IMR-90 (cell line): ENCODE data around the gene NAA80. TPM values are rescaled to one million over a fixed set of nuclear protein-coding genes. Genes with fewer than 3 reads are reported as not detected.
A peak's percentile ranks its signal among the peaks of the same experiment; 100 is the strongest.

ENCODE experiments used
- ATAC-seq: fragments of 200-7000 bp; cut with Tn5 transposase; 2 replicates; pipeline ENCODE4 v1.9.1; 2020; ENCODE audit warnings: low read depth, mild to moderate bottlenecking, moderate library complexity
- BruUV-seq: library from RNA; stranded (reverse); fragments of 400-500 nt; replicated peaks from 2 replicates; lab custom pipeline; 2021; lab: Mats Ljungman, UMichigan
- CTCF ChIA-PET: fragments of 300-600 bp; formaldehyde crosslinking; extraction: SDS; loops from one replicate; lab custom pipeline; 2021; ENCODE audit warnings: antibody characterized with exemption; lab: Yijun Ruan, JAX
- POLR2A ChIA-PET: fragments of 300-600 bp; sonication (Branson Sonifier 250); formaldehyde crosslinking; loops from one replicate; lab custom pipeline; 2022; ENCODE audit warnings: antibody characterized with exemption; ENCODE audit not compliant: unreplicated experiment; lab: Charles Lee
- DNase-seq: peaks from one replicate; pipeline ENCODE4 v3.0.0; 2013
- H2AFZ ChIP-seq: replicated peaks from 2 replicates; pipeline ENCODE3; 2013; ENCODE audit warnings: low read length, mild to moderate bottlenecking; ENCODE audit not compliant: poor library complexity
- H2AK5ac ChIP-seq: 2 replicates; pipeline ENCODE4 v1.6.1; 2013; ENCODE audit warnings: low read depth, low read length, inconsistent platforms
- H2AK9ac ChIP-seq: replicated peaks from 2 replicates; pipeline ENCODE3; 2013; ENCODE audit warnings: mild to moderate bottlenecking, low read depth, low read length, moderate library complexity; ENCODE audit not compliant: poor library complexity
- H2BK120ac ChIP-seq: 2 replicates; pipeline ENCODE4 v1.6.1; 2013; ENCODE audit warnings: low read depth, low read length, inconsistent platforms
- H2BK15ac ChIP-seq: 3 replicates; pipeline ENCODE4 v1.6.1; 2013; ENCODE audit warnings: low read depth, low read length, inconsistent platforms
- H2BK20ac ChIP-seq: 2 replicates; pipeline ENCODE4 v1.6.1; 2013; ENCODE audit warnings: low read depth, mild to moderate bottlenecking, inconsistent platforms, low read length, moderate library complexity
- H2BK5ac ChIP-seq: 2 replicates; pipeline ENCODE4 v1.6.1; 2013; ENCODE audit warnings: mild to moderate bottlenecking, low read depth, low read length, inconsistent platforms; ENCODE audit not compliant: poor library complexity, severe bottlenecking
- H3K14ac ChIP-seq: replicated peaks from 2 replicates; pipeline ENCODE4 v1.6.1; 2013; ENCODE audit warnings: low read depth, low read length, inconsistent platforms
- H3K18ac ChIP-seq: 2 replicates; pipeline ENCODE4 v1.6.1; 2013; ENCODE audit warnings: low read depth, low read length, control low read depth
- H3K23ac ChIP-seq: 2 replicates; pipeline ENCODE4 v1.6.1; 2013; ENCODE audit warnings: low read depth, low read length, inconsistent platforms
- H3K27ac ChIP-seq: 2 replicates; pipeline ENCODE4 v1.5.1; 2013; ENCODE audit warnings: mild to moderate bottlenecking, control low read depth, low read length; ENCODE audit not compliant: insufficient read depth
- H3K27me3 ChIP-seq: 2 replicates; pipeline ENCODE4 v1.6.1; 2013; ENCODE audit warnings: low read length; ENCODE audit not compliant: control insufficient read depth, insufficient read depth
- H3K36me3 ChIP-seq: 2 replicates; pipeline ENCODE4 v1.6.1; 2013; ENCODE audit warnings: low read length, mixed read lengths; ENCODE audit not compliant: control insufficient read depth, insufficient read depth
- H3K4ac ChIP-seq: 2 replicates; pipeline ENCODE4 v1.6.1; 2013; ENCODE audit warnings: low read depth, low read length, inconsistent platforms
- H3K4me1 ChIP-seq: 2 replicates; pipeline ENCODE4 v1.6.1; 2013; ENCODE audit warnings: low read length, mixed read lengths; ENCODE audit not compliant: control insufficient read depth, insufficient read depth
- H3K4me2 ChIP-seq: 2 replicates; pipeline ENCODE4 v1.6.1; 2013; ENCODE audit warnings: low read depth, mild to moderate bottlenecking, control low read depth, low read length, moderate library complexity
- H3K4me3 ChIP-seq: 2 replicates; pipeline ENCODE4 v1.5.1; 2013; ENCODE audit warnings: low read depth, mild to moderate bottlenecking, control low read depth, low read length, moderate library complexity; ENCODE audit not compliant: insufficient read depth
- H3K56ac ChIP-seq: 2 replicates; pipeline ENCODE4 v1.6.1; 2013; ENCODE audit warnings: low read length, inconsistent platforms; ENCODE audit not compliant: insufficient read depth; ENCODE audit errors: extremely low read depth
- H3K79me1 ChIP-seq, 2 experiments: 2 replicates each; pipeline ENCODE4 v1.6.1; 2013; ENCODE audit warnings: low read length in 2 of 2, inconsistent platforms in 1 of 2, low read depth in 1 of 2
- H3K9ac ChIP-seq: 2 replicates; pipeline ENCODE4 v1.6.1; 2013; ENCODE audit warnings: low read depth, low read length, control low read depth
- H3K9me1 ChIP-seq: 2 replicates; pipeline ENCODE4 v1.6.1; 2013; ENCODE audit warnings: low read length, inconsistent platforms; ENCODE audit not compliant: insufficient read depth
- H3K9me3 ChIP-seq: 2 replicates; pipeline ENCODE4 v1.6.1; 2013; ENCODE audit warnings: low read length; ENCODE audit not compliant: control insufficient read depth, insufficient read depth
- H4K20me1 ChIP-seq: 2 replicates; pipeline ENCODE4 v1.6.1; 2013; ENCODE audit warnings: low read length, inconsistent platforms; ENCODE audit not compliant: insufficient read depth
- H4K5ac ChIP-seq: 2 replicates; pipeline ENCODE4 v1.6.1; 2013; ENCODE audit warnings: mild to moderate bottlenecking, low read depth, low read length, control low read depth
- H4K8ac ChIP-seq, 2 experiments: 2 replicates each; pipeline ENCODE4 v1.6.1; 2013; ENCODE audit warnings: low read depth in 2 of 2, low read length in 2 of 2, control low read depth in 1 of 2, inconsistent platforms in 1 of 2
- H4K91ac ChIP-seq: 2 replicates; pipeline ENCODE4 v1.6.1; 2013; ENCODE audit warnings: low read depth, low read length, inconsistent platforms; ENCODE audit not compliant: insufficient read depth
- BHLHE40 ChIP-seq: fragments of 150-350 bp; IDR thresholded peaks from 2 replicates; pipeline ENCODE4 v1.6.1; 2016; ENCODE audit warnings: mild to moderate bottlenecking, low read depth, low read length
- CEBPB ChIP-seq: IDR thresholded peaks from 2 replicates; pipeline ENCODE4 v1.6.1; 2012; ENCODE audit warnings: low read depth, low read length, improper control_type of control experiment
- CHD1 ChIP-seq: IDR thresholded peaks from 2 replicates; pipeline ENCODE4 v1.6.1; 2012; ENCODE audit warnings: low read depth, low read length, improper control_type of control experiment
- ELK1 ChIP-seq: fragments of 150-350 bp; IDR thresholded peaks from 2 replicates; pipeline ENCODE4 v1.6.1; 2016; ENCODE audit warnings: low read depth, mild to moderate bottlenecking, low read length, moderate library complexity, borderline replicate concordance
- FOS ChIP-seq: fragments of 150-350 bp; IDR thresholded peaks from 2 replicates; pipeline ENCODE4 v1.6.1; 2016; ENCODE audit warnings: low read depth, low read length
- MAZ ChIP-seq: IDR thresholded peaks from 2 replicates; pipeline ENCODE4 v1.6.1; 2012; ENCODE audit warnings: low read depth, mild to moderate bottlenecking, low read length, improper control_type of control experiment, moderate library complexity, borderline replicate concordance
- MXI1 ChIP-seq: IDR thresholded peaks from 2 replicates; pipeline ENCODE4 v1.6.1; 2012; ENCODE audit warnings: low read depth, mild to moderate bottlenecking, low read length, moderate library complexity, borderline replicate concordance
- NFE2L2 ChIP-seq: fragments of 150-350 bp; IDR thresholded peaks from 2 replicates; pipeline ENCODE4 v1.6.1; 2016; ENCODE audit warnings: low read depth, mild to moderate bottlenecking, low read length
- POLR2A ChIP-seq: IDR thresholded peaks from 2 replicates; pipeline ENCODE4 v1.6.1; 2012; ENCODE audit warnings: mild to moderate bottlenecking, low read depth, low read length
- RCOR1 ChIP-seq: IDR thresholded peaks from 2 replicates; pipeline ENCODE4 v1.6.1; 2012; ENCODE audit warnings: mild to moderate bottlenecking, low read length, improper control_type of control experiment; ENCODE audit not compliant: insufficient replicate concordance
- RFX5 ChIP-seq: IDR thresholded peaks from 2 replicates; pipeline ENCODE4 v1.8.0; 2012; ENCODE audit warnings: low read depth, mild to moderate bottlenecking, low read length, moderate library complexity
- SMC3 ChIP-seq: fragments of 150-350 bp; IDR thresholded peaks from 2 replicates; pipeline ENCODE4 v1.6.1; 2016; ENCODE audit warnings: low read depth, mild to moderate bottlenecking, antibody characterized with exemption, low read length, moderate library complexity
- USF2 ChIP-seq: fragments of 150-350 bp; IDR thresholded peaks from 2 replicates; pipeline ENCODE4 v1.6.1; 2017; ENCODE audit warnings: mild to moderate bottlenecking, antibody characterized with exemption, low read length, low read depth
- WGBS, 2 experiments: methylation state at CpG; one replicate each; pipeline versions ENCODE4 v1.1.5 to v1.1.7; 2013; ENCODE audit warnings: missing lambda C conversion rate in 2 of 2; ENCODE audit not compliant: insufficient read length in 1 of 2; ENCODE audit errors: extremely low coverage in 2 of 2; 5-methylcytosine and 5-hydroxymethylcytosine counted together
- dilution Hi-C: fragments of 300-500 bp; cut with HindIII; formaldehyde crosslinking; loops from one replicate; pipeline ENCODE4 v1.14.3; 2018; ENCODE audit warnings: low sequenced_read_pairs; ENCODE audit not compliant: unreplicated experiment
- in situ Hi-C: fragments of 300-500 bp; cut with MboI; formaldehyde crosslinking; loops from 3 replicates; pipeline ENCODE4 v1.14.3; 2019; ENCODE audit warnings: low sequenced_read_pairs, inconsistent platforms, mixed read lengths
- intact Hi-C: fragments of 100-400 bp; cut with micrococcal nuclease; formaldehyde crosslinking; loops from 2 replicates; pipeline ENCODE4 v1.10.0; 2022
- polyA plus RNA-seq, 3 experiments: library from polyadenylated mRNA; depleted of rRNA; stranded (reverse); fragments of >200 nt; gene quantifications; 2 replicates each; pipeline ENCODE4 v1.2.3, GENCODE V29; 2012; ENCODE audit warnings: low replicate concordance in 1 of 3
- total RNA-seq: library from RNA; depleted of rRNA; stranded (reverse); fragments of >200 nt; gene quantifications from 2 replicates; pipeline ENCODE4 v1.2.3, GENCODE V29; 2012

The NAA80 gene
- total and polyA plus RNA-seq, 2 of the 4 experiments (the other 2 are of a cell fraction), result 5.0 to 14.4 TPM

GRCh38 chr3:50337175-50337861, 38.1 kb upstream of the NAA80 start:
- peak overlapping the region; percentile 6; the same call in 1 of the 2 replicates for H3K18ac ChIP-seq
- dilution Hi-C loops, result no loop called here
- H4K5ac ChIP-seq, result peak overlapping the region; percentile 59
- no peaks in the 10 kb centered on the region for H3K27me3 ChIP-seq
- peak overlapping the region; percentile 91 for H3K9ac ChIP-seq
- peak overlapping the region; percentile 96 for H2AK5ac ChIP-seq
- H3K23ac ChIP-seq, result peak overlapping the region; percentile 84; the same call in 1 of the 2 replicates
- H3K27ac ChIP-seq, result peak overlapping the region; percentile 84
- H4K8ac ChIP-seq, result peak overlapping the region; percentile 96 to 99
- H3K4me3 ChIP-seq, result peak overlapping the region; percentile 73
- BruUV-seq, result no TSS peak
- peaks cover 26% of the 10 kb centered on the region for H3K9me1 ChIP-seq
- WGBS, 2 experiments, result 1% methylated on average over 61 of the region's 79 CpGs; no CpG with 5 or more reads in 1 of the 2 experiments
- peak; percentile 99 for DNase-seq
- H3K36me3 ChIP-seq, result peaks cover 3% of the 10 kb centered on the region
- H3K14ac ChIP-seq, result peak overlapping the region; percentile 96
- H2BK120ac ChIP-seq, result peak overlapping the region; percentile 60; the same call in 1 of the 2 replicates
- H3K79me1 ChIP-seq, result peaks cover 15 to 60% of the 10 kb centered on the region in 2 experiments; a peak in 3 of 4 replicates
- peak overlapping the region; percentile 94 for H2AFZ ChIP-seq
- intact Hi-C loops, result no loop called here
- no peak for TF ChIP-seq SMC3
- peak; percentile 32 for TF ChIP-seq CEBPB
- TF ChIP-seq RCOR1, result no peak
- TF ChIP-seq FOS, result peak; percentile 16; the same call in 1 of the 2 replicates
- no peak for TF ChIP-seq NFE2L2
- TF ChIP-seq USF2, result no peak
- TF ChIP-seq MAZ, result peak; percentile 83; the same call in 1 of the 2 replicates
- peak; percentile 90 for TF ChIP-seq POLR2A
- peak; percentile 92 for TF ChIP-seq MXI1
- TF ChIP-seq ELK1, result no peak
- no peak for TF ChIP-seq RFX5
- no peak for TF ChIP-seq CHD1
- TF ChIP-seq BHLHE40, result peak; percentile 98
- peaks cover 39% of the 10 kb centered on the region for H4K20me1 ChIP-seq
- ChIA-PET CTCF (interaction anchor here (0.8 to 1.2 kb wide), 2 partner anchors 9 to 13 kb away, joined by 4 read pairs; partner anchors contain the start of gene TUSC2), POLR2A (interaction anchor here (0.7 to 1.4 kb wide), 4 partner anchors 9 to 45 kb away, joined by 3 to 6 read pairs (median 4); partner anchors contain the start of genes IFRD2 and TUSC2)
- H3K9me3 ChIP-seq, result no peaks in the 10 kb centered on the region
- peak overlapping the region; percentile 99 for H2AK9ac ChIP-seq
- peak; percentile 88 for ATAC-seq
- peaks cover 32% of the 10 kb centered on the region for H3K4me1 ChIP-seq
- peak overlapping the region; percentile 96 for H4K91ac ChIP-seq
- no peak overlapping the region for H2BK20ac ChIP-seq
- peak overlapping the region; percentile 94; the same call in 1 of the 2 replicates for H3K56ac ChIP-seq
- in situ Hi-C loops, result loop anchor here (25.0 kb wide), 3 partner anchors 1050 to 1825 kb away; partner anchors contain the start of genes ABHD14B, GPR62, MANF and PCBP4
- H2BK15ac ChIP-seq, result no peak overlapping the region
- H2BK5ac ChIP-seq, result peak overlapping the region; percentile 81
- peak overlapping the region; percentile 62 for H3K4me2 ChIP-seq
- peak overlapping the region; percentile 91 for H3K4ac ChIP-seq
